ENCODE measurements around the gene CDH13.

The CDH13 gene

GRCh38 chr16:83147244-83147643 lies 520.5 kb downstream of the CDH13 start:
- FAIRE-seq, result no peak
- DNase-seq (ENCODE audit: low spot score), result no peak

DNA sequence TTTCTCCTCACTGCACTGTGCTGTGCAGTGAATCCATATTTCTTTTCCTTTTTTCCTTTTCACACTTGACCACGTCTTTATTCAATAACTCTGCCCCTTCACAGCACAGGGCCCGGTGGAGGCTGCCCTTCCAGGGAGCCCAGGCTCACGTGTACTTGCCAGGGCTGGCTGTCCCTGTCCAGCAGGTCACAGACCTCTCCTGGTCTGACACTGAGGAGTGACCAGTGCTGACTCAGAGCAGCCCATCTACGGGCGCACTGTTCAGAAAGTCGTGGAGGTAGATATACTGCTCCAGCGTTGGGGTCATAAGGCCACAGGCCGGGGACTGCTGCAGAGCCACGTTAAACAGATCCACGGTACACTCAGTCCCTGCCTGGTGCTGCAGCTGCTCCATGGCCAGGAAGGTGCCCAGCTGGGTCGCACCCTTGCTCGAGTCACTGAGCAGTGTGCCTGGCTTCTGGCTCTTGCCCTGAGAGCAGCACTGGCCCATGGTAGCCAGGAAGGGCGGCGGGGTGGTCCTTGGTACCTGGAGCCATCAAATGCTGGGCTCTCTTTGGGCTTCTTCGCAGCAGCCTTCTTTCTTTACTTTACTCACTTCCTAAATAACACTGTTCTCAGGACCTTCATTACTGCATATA lies 531.7 kb downstream of the CDH13 start:
- no peak for DNase-seq (ENCODE audit: low spot score)
- FAIRE-seq, result no peak

GRCh38 chr16:83159049-83159448 lies 532.3 kb downstream of the CDH13 start:
- FAIRE-seq (no peak), DNase-seq (ENCODE audit: low spot score) (no peak)

GRCh38 chr16:83160287-83161020 lies 533.7 kb downstream of the CDH13 start:
- no peak for DNase-seq (ENCODE audit: low spot score)
- no peak for FAIRE-seq

DNA sequence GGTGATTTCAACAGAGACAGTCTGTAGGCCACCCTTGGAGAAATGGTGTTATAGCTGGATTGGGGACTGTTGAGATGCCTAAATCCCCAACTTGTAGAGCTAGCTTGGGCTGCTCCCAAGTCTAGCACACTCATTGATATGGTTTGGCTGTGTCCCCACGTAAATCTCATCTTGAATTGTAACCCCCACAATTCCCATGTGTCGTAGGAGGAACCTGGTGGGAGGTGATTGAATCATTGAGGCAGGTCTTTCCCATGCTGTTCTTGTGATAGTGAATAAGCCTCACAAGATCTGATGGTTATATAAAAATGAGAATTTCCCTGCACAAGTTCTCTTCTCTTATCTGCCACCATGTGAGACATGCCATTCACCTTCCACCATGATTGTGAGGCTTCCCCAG lies 536.0 kb downstream of the CDH13 start:
- DNase-seq (ENCODE audit: low spot score) (no peak), FAIRE-seq (no peak)

DNA sequence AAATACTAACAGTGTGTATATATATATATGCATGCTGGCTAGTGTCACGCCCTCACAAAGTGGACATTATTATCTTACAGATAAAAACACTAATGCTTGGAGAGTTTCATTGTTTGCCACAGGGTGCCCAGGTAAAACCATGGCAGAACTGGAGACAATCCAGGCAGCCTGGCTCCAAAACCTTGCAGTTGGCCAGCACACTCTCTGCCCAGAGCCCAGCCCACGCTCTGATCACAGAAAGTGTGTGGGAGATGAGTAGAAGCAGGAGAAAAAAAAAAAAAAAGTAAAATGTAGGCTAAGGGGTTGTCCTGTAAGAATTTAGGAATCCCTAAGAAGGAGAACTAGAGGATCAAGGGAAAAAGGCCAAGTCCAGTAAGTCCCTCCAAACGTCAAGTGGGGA lies 538.0 kb downstream of the CDH13 start:
- no peak for FAIRE-seq

DNA sequence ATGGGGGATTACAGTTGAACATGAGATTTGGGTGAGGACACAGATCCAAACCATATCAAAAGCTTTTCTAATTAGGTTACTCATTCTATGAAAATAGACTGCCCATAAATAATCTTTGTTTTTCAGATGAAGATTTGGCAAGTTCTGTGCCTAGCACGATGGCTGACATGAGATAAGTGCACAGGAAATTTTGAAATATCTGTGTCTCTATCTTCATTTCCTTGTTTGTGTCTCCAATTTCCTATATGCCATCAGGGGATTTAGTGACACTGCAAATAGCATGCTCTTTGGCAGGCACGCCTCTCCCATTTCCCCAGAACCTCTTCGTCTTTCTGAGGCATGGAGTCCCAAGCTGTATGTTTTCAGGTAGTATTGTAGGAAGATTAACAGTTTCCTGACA lies 544.6 kb downstream of the CDH13 start:
- FAIRE-seq, result no peak
- DNase-seq (ENCODE audit: low spot score), result no peak

More for the DNA sequence above, 538.0 kb downstream of the CDH13 start:
- DNase-seq (ENCODE audit: low spot score), result no peak

DNA sequence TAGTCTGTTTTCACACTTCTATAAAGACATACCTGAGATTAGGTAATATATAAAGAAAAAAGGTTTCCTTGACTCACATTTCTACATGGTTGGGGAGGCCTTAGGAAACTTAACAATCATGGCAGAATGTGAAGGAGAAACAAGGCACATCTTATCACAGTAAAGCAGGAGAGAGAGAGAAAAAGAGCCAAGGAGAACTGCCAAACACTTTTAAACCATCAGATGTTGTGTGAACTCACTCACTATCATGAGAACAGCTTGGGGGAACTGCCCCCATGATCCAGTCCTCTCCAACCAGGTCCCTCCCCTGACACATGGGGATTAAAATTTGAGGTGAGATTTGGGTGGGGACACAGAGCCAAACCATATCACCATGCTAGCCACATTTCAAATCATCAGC lies 547.9 kb downstream of the CDH13 start:
- FAIRE-seq (no peak), DNase-seq (ENCODE audit: low spot score) (no peak)

DNA sequence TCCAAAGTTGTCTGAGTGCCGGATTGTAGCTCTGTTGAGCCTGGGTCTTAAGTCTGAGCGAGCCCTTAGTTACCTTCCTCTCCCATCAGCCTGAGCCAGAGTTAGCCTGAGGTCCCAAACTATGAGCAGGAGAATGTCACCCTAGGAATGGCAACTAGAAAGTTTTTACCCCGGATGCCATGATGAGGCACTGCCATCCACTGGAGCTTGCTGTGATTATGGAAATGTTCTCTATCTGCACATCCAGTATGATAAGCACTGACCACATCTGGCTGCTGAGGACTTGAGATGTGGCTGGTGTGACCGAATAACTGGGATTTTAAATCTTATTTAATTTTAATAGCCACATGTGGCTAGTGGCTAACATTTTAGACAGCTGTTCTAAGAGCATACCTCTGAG lies 550.0 kb downstream of the CDH13 start:
- no peak for FAIRE-seq
- DNase-seq (ENCODE audit: low spot score), result no peak

DNA sequence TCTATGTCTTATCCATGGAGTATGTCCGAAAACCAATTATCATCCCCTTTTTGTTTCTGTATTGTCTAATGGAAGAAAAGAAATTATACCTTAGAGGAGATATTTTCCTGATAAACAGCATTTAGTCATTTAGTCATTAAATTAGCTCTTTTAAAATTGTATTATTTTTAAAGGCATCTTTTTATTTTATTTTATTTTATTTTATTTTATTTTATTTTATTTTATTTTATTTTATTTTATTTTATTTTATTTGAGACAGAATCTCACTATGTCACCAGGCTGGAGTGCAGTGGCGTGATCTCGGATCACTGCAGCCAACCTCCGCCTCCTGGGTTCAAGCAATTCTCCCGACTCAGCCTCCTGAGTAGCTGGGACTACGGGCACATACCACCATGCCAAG lies 559.1 kb downstream of the CDH13 start:
- FAIRE-seq (no peak), DNase-seq (ENCODE audit: low spot score) (no peak)

GRCh38 chr16:83187405-83187804 lies 560.6 kb downstream of the CDH13 start:
- DNase-seq (ENCODE audit: low spot score), result peak; percentile 61
- FAIRE-seq, result peak; percentile 78

DNA sequence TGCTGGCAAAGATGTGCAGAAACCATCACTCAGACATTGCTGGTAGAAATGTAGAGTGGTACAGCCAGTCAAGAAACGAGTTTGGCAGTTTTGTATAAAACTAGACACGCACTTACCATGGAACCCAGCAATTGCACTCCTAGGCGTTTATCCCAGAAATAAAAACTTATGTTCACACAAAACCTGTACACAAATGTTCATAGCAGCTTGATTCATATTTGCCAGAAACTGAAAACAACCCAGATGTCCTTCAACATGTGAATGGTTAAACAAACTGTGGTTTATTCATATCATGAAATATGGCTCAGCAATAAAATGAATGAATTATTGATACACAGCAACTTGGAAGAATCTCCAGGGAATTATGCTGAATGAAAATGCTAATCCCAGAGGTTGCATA lies 570.0 kb downstream of the CDH13 start:
- FAIRE-seq (no peak), DNase-seq (ENCODE audit: low spot score) (no peak)

- no peak for FAIRE-seq
These were observed 570.7 kb downstream of the CDH13 start for GRCh38 chr16:83197450-83197849.

DNA sequence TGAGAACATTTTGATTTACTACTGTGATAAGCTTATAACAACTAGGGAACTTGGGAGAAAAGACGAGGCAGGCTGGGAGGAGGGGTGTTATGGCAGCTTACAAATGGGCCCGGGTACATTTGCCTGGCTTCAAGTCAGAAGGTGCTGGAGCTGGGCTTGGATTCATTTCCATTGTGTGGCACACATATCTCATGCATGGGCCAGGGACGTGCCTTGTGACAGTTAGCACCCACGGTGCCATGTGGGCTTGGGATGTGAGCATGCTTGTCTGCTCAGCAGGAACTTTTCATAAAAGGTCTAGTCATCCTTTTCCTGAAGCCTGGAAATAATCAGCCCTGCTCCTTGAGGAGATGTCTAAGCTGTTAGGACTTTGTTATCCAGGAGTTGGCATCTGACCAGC lies 572.2 kb downstream of the CDH13 start:
- DNase-seq (ENCODE audit: low spot score) (no peak), FAIRE-seq (no peak)

More at GRCh38 chr16:83197450-83197849, 570.7 kb downstream of the CDH13 start:
- DNase-seq (ENCODE audit: low spot score), result no peak

DNA sequence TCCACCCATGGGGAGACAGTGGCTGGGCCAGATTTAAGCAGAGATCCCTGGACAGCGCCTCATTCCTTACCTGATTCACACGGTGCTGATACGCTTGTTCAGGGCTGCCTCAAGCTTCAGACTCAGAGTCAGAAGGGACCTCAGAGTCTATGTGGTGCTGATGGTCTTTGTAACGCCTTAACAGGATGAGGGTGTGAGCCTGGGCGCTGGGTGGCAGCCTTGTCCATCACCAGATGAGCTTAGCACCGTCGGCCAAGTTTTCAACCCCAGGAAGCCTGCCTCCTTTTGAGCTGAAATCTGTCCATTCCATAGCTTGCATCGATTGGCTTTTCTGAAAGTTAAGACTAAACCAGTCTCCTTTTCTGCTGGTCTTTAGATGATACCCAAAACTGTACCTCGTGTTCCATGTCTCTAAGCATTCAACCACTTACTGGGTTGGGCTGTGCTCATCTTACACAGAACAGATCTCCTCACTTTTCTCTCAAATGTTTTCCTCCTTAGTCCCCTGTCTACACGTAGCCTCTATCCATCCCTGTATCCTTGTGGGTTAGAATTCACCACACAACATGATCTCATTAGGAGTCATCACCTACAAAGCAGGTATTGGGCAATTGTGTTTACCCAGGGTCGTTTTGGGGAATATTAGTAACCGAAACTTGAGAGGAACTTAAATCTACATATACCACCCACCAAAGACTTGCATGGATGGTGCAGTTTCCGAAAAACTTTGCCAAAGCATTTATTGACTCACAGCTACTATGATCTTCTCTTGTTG lies 573.4 kb downstream of the CDH13 start:
- DNase-seq (ENCODE audit: low spot score) (no peak), FAIRE-seq (no peak)

GRCh38 chr16:83201748-83202147 lies 575.0 kb downstream of the CDH13 start:
- DNase-seq (ENCODE audit: low spot score), result no peak
- no peak for FAIRE-seq

DNA sequence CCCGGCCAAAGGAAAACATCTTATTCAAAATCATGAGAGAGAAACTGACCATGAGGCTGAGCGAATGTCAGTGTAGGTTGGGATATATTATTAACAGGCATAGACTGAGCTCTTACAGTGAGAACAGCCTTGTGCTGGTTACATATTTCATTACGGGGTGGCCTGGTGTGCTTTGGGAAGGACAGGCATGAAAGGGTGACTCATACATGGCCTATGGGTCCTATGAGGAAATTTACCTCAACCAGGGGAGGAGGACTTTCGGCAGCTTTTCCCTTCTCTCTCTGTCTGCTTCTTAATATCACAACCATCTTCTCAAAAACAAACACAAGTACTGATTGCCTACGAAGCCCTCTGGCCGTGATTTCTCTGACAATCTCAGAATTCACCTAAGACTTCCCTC lies 579.1 kb downstream of the CDH13 start:
- DNase-seq (ENCODE audit: low spot score), result no peak
- no peak for FAIRE-seq

- FAIRE-seq, result no peak
These were observed 579.7 kb downstream of the CDH13 start for GRCh38 chr16:83206426-83206825.

GRCh38 chr16:83211711-83212110 lies 584.9 kb downstream of the CDH13 start:
- DNase-seq (ENCODE audit: low spot score), result no peak
- FAIRE-seq, result no peak

More at GRCh38 chr16:83206426-83206825, 579.7 kb downstream of the CDH13 start:
- peak; percentile 13 for DNase-seq (ENCODE audit: low spot score)

DNA sequence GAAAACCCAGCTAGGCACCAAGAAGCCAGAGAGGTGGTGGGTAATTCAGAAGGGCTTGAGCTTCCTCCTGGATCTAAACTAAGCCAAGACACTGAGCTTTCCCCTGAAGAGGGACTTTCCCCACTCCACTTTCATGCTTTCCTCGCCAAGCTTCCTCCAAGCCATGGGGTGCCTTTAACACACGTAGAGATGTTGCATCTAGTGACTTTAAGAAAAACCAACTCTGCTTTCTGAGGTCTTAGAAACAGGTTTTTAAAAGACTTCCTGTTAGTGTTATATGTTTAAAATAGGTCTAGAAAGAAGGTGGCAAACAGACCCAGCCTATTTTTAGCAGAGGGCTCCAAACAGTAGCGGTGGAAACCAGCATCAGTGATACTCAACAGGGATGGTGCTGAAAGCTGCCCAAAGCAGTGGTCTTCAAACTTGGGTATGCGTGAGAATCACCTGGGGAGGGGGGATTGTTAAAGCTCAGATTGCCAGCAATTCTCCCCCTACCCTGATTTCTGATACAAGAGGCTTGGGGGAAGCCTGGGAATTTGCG lies 585.6 kb downstream of the CDH13 start:
- no peak for DNase-seq (ENCODE audit: low spot score)
- no peak for FAIRE-seq

DNA sequence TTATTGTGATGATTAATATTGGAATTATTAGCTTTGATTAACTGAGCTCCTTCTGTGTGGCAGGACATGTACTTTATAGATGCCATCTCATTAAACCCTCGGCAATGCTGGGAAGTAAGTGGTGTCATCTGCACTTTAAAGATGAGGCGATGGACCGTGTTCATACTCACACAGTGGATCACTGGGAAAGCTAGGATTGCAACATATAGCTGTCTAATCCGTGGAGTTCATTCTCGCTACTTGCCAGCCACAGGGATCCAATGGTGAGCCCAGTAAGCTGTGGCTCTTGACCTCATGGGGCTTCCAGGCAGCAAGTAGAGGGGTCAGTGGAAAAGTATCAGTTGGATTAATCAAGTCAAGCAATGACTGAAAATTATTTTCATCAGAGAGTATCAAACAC lies 587.9 kb downstream of the CDH13 start:
- FAIRE-seq (no peak), DNase-seq (ENCODE audit: low spot score) (no peak)

GRCh38 chr16:83215406-83216001 lies 588.7 kb downstream of the CDH13 start:
- DNase-seq (ENCODE audit: low spot score), result peak; percentile 13
- FAIRE-seq, result no peak

Data from RCC 7860 (cell line).